Hematopoietic multipotent progenitor cell treated with erythropoietin and hydrocortisone succinate and interleukin-3 and kit ligand, for 4 days (in vitro differentiated cells): ENCODE results near the gene TMF1.
A peak's percentile ranks its signal among the peaks of the same experiment; 100 is the strongest.

Experiments
- DNase-seq: peaks from one replicate; pipeline ENCODE4 v3.0.0-alpha.2; 2015

TMF1 gene, protein sequence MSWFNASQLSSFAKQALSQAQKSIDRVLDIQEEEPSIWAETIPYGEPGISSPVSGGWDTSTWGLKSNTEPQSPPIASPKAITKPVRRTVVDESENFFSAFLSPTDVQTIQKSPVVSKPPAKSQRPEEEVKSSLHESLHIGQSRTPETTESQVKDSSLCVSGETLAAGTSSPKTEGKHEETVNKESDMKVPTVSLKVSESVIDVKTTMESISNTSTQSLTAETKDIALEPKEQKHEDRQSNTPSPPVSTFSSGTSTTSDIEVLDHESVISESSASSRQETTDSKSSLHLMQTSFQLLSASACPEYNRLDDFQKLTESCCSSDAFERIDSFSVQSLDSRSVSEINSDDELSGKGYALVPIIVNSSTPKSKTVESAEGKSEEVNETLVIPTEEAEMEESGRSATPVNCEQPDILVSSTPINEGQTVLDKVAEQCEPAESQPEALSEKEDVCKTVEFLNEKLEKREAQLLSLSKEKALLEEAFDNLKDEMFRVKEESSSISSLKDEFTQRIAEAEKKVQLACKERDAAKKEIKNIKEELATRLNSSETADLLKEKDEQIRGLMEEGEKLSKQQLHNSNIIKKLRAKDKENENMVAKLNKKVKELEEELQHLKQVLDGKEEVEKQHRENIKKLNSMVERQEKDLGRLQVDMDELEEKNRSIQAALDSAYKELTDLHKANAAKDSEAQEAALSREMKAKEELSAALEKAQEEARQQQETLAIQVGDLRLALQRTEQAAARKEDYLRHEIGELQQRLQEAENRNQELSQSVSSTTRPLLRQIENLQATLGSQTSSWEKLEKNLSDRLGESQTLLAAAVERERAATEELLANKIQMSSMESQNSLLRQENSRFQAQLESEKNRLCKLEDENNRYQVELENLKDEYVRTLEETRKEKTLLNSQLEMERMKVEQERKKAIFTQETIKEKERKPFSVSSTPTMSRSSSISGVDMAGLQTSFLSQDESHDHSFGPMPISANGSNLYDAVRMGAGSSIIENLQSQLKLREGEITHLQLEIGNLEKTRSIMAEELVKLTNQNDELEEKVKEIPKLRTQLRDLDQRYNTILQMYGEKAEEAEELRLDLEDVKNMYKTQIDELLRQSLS

GRCh38 chr3:69051756-69052471 lies at the start of gene TMF1:
TSS of gene TMF1 (minus strand) at chr3:69052333. CDS start at chr3:69052086, 247 bp downstream.
- peak; percentile 100 for DNase-seq

DNA sequence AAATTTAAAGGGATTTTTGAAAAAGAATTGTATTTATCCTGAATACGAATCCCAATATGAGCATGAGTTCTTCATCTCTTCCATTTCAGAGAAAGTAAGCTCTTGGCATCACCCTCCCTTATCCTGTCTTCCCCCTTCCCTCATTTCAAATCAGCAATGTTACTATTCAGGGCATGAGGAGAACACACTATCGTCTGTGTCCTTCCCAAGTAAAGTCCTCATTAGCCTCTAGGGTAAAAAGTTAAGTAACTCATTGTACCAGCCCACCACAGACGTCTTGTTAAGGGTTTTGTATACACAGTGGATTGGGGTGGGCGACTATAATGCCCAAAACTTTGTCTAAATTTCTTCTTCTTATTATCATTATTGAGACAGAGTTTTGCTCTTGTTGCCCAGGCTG lies 47.4 kb upstream of the TMF1 start:
- no peak for DNase-seq

DNA sequence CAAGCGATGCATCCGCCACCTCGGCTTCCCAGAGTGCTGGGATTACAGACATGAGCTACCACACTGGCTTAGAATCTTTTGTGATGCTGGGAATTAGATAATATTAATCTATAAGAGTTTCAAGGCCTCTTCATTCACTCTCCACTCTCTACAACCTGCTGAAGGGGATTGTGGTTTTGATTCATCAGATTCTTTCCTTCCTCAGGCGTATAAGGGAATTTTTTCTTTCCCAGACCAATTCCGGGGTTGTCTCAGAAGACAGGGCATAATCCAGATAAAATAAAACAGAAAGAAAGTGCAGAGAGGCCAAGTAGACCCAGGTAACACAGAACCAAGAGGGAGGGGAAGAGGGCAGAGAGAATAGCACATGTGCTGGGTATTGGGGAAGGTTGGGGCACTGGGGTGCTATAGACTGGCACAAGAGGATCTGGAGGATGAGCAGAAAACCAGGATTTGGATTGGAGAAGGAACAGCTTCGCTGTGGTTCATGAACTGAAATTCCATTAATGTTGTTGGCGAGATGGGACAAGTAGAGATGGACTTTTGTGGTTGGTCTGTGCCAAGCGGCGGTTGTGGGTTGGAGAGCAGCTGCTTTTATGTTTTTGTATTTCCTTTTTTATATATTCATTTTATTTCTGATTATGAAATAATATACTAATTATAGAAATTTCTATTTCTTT lies 45.4 kb upstream of the TMF1 start:
- DNase-seq = no peak

DNA sequence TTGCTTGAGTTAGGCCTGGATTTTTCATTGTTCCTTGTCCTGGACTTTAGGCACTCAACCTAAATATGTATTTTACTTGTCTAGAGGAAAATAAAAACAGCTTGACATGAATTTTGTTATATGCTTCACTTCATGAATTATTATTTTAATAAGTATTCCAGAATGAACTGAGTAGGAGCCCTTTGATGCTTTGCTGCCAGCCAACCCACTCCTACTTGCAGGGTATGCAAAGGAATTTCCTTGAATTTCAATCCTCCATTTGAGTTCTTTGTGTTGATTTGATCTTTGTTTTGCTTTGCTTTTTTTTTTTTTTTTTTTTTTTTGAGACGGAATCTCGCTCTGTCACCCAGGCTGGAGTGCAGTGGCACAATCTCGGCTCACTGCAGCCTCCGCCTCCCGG lies 44.2 kb upstream of the TMF1 start:
- DNase-seq = no peak

DNA sequence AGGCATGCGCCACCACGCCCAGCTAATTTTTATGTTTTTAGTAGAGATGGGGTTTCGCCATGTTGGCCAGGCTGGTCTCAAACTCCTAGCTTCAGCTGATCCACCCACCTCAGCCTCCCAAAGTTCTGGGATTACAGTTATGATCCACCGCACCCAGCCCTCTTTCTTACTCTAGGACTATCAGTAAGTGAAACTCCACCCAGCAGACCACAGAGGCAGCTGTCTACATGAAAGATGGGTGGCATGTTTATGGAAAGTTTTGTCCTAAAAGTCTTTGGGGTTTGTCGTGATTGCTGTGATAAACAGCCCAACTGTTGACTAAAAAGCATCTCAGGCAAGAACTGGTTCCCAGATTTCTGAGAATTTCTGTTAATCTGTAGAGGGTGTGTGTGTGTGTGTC lies 43.5 kb upstream of the TMF1 start:
- peak; percentile 85 for DNase-seq

DNA sequence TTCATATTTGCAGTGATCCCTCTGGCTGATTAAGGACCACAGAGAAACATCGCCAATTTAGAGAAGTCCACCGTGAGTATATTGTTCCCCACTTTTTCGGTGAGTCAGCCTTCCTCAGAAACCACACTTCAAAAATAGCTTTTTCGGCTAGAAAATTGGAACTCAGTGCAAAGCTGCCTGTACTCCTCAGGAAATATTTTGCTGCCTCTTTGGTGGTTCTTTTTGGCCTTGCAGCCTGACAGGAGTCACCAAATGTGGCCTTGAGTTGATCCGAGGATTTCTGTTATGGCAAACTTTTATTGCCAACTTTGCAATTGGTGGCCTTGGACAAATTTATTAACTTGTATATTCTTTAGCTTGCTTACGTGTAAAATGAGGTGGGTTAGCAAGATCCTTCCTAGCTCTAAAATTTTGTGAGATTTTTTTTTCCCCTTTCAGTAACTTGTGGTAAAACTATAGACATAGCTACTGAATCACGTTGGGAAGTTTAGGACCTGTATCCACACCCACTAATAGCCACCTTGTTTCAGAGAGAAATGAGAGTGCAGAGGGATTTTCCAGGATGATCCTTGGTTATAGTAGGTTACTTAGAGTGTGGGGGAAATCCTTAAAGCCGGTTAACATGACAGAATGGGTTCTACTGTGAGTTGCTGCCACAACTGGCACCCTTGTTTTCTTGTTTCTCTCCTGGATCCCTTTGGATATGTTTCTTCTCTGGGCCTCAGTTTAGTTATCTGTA lies 42.5 kb upstream of the TMF1 start:
- peak; percentile 90 for DNase-seq

- peak; percentile 83 for DNase-seq
Measured at GRCh38 chr3:69092030-69092516, 39.9 kb upstream of the TMF1 start.

GRCh38 chr3:69091389-69092029 lies 39.4 kb upstream of the TMF1 start:
- no peak for DNase-seq

- DNase-seq = no peak
Measured at GRCh38 chr3:69090021-69090420, 37.9 kb upstream of the TMF1 start.

GRCh38 chr3:69088063-69088462 lies 35.9 kb upstream of the TMF1 start:
- no peak for DNase-seq

DNA sequence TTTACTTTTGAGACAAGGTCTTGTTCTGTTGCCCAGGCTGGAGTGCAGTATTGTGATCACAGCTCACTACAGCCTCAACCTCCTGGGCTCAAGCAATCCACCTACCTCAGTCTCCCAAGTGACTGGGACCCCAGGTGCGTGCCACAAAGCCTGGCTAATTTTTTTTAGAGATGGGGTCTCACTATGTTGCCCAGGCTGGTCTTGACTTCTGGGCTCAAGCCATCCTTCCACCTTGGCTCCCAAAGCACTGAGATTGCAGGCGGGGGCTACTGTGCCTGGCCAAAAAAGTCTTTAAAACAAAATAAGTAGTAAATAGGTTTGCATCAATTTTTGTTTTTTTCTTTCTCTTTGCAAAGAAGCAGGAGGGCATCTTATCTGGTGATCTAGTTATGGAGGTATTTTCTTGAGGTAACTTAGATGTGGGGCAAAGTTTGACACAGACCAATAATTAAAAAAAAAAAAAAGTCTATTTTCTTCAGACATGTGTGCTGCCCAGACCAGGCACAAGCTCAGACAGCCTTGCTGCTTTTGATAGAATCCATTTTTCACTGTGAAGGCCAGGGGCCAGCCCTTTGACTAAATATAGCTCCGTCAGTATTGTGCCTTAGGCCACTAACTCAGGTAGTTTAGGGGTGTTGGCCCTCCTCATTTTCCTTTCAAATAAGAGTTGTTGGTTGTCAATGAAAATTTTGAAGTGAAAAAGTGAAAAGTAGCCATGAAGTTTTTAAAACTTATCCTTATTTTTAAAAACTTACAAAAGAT lies 35.1 kb upstream of the TMF1 start:
- no peak for DNase-seq

- peak; percentile 92 for DNase-seq
Measured at GRCh38 chr3:69085833-69086722, 33.9 kb upstream of the TMF1 start.

GRCh38 chr3:69085168-69085832 lies 33.2 kb upstream of the TMF1 start:
- DNase-seq = peak; percentile 54

GRCh38 chr3:69084326-69085167 lies 32.4 kb upstream of the TMF1 start, which contains the start of gene ARL6IP5:
TSS of gene ARL6IP5 (plus strand) at chr3:69084937. CDS start at chr3:69085048, 111 bp downstream.
- DNase-seq = peak; percentile 99

DNA sequence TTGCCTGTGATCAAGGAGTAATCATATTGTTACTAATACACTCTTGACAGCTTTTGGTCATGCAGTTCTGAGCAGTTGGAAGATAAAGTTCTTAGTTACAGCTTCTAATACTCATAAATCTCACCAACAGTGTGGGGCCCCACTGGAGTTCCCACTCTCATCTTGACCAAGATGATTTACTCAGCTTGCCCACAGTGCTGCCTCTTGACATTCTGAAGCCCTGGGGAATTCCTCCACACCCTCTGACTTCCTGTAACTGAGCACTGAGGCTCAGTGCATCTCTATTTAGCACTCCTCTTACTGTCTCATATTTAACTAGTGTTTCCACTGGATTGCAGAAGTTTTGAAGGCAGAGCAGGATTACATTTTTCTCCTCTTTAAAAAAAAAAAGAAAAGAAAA lies 30.7 kb upstream of the TMF1 start:
- DNase-seq = peak; percentile 58

- no peak for DNase-seq
Measured at GRCh38 chr3:69082361-69082760, 30.2 kb upstream of the TMF1 start.

GRCh38 chr3:69081583-69082262 lies 29.6 kb upstream of the TMF1 start:
- DNase-seq = peak; percentile 79
